Endothelial cell of umbilical vein (primary cell): ENCODE measurements around the gene EHMT1. TPM values are rescaled to one million over a fixed set of nuclear protein-coding genes. Genes with fewer than 3 reads are reported as not detected.
A peak's percentile ranks its signal among the peaks of the same experiment; 100 is the strongest.

Experiments
- BruUV-seq: library from RNA; stranded (reverse); fragments of 400-500 nt; replicated peaks from 2 replicates; lab custom pipeline; 2021; lab: Mats Ljungman, UMichigan
- CTCF ChIA-PET: fragments of 300-600, 350-600 bp; sonication (Branson Sonifier 250); formaldehyde crosslinking; loops from one replicate; lab custom pipeline; 2021; ENCODE audit warnings: antibody characterized with exemption, inconsistent platforms; lab: Charles Lee
- POLR2A ChIA-PET: fragments of 300-600, 350-600 bp; sonication (Branson Sonifier 250); formaldehyde crosslinking; loops from one replicate; lab custom pipeline; 2021; ENCODE audit warnings: antibody characterized with exemption, inconsistent platforms; lab: Charles Lee
- DNase-seq: peaks from one replicate; pipeline ENCODE4 v3.0.0-alpha.2; 2011; ENCODE audit warnings: low read depth, low spot score
- FAIRE-seq: peaks from 2 replicates; lab custom pipeline; 2011; peaks lifted over from hg19 to GRCh38; lab: Jason Lieb, UNC
- H2AFZ ChIP-seq: 2 replicates; pipeline ENCODE4 v1.6.0; 2012; ENCODE audit warnings: low read depth, low read length, control low read depth, inconsistent platforms
- H3K27ac ChIP-seq: 2 replicates; pipeline ENCODE4 v1.5.1; 2011; ENCODE audit warnings: low read depth, mild to moderate bottlenecking, control low read depth, low read length, moderate library complexity; ENCODE audit not compliant: insufficient read depth
- H3K27me3 ChIP-seq, 2 experiments: 2 replicates each; pipeline versions ENCODE4 v1.6.0 to v1.6.1; 2011; ENCODE audit warnings: low read length in 2 of 2, mixed read lengths in 1 of 2; ENCODE audit not compliant: control insufficient read depth in 2 of 2, insufficient read depth in 2 of 2
- H3K36me3 ChIP-seq, 2 experiments: 2 replicates in 1 of 2; 3 replicates in 1 of 2; pipeline ENCODE4 v1.5.1; 2011; ENCODE audit warnings: low read length in 2 of 2, mild to moderate bottlenecking in 1 of 2, moderate library complexity in 1 of 2; ENCODE audit not compliant: control insufficient read depth in 2 of 2, insufficient read depth in 2 of 2; ENCODE audit errors: extremely low read depth in 1 of 2
- H3K4me1 ChIP-seq: 3 replicates; pipeline ENCODE4 v1.5.1; 2011; ENCODE audit warnings: mild to moderate bottlenecking, low read length; ENCODE audit not compliant: control insufficient read depth, insufficient read depth; ENCODE audit errors: extremely low read depth
- H3K4me2 ChIP-seq: 2 replicates; pipeline ENCODE4 v1.6.1; 2011; ENCODE audit warnings: low read length, control low read depth, mixed read lengths; ENCODE audit not compliant: insufficient read depth
- H3K4me3 ChIP-seq, 3 experiments: fragments of 200-600 bp in 1 of 3; sonication (generic), shearing (Covaris generic) in 1 of 3; replicated peaks in 1 of 3; 2 replicates each; pipeline ENCODE4 v1.5.1; 2011 to 2016; ENCODE audit warnings: control low read depth in 3 of 3, low read length in 3 of 3, mild to moderate bottlenecking in 2 of 3, inconsistent platforms in 1 of 3, low read depth in 1 of 3, moderate library complexity in 1 of 3; ENCODE audit not compliant: insufficient read depth in 1 of 3
- H3K79me2 ChIP-seq: 2 replicates; pipeline ENCODE4 v1.6.0; 2012; ENCODE audit warnings: low read length, inconsistent platforms; ENCODE audit not compliant: control insufficient read depth, insufficient read depth
- H3K9ac ChIP-seq: replicated peaks from 2 replicates; pipeline ENCODE3; 2011; ENCODE audit warnings: low read length, control low read depth; ENCODE audit not compliant: insufficient read depth; ENCODE audit errors: extremely low read depth
- H3K9me1 ChIP-seq: replicated peaks from 3 replicates; pipeline ENCODE4 v1.6.0; 2011; ENCODE audit warnings: mild to moderate bottlenecking, low read length; ENCODE audit not compliant: control insufficient read depth, insufficient read depth; ENCODE audit errors: extremely low read depth
- H3K9me3 ChIP-seq: replicated peaks from 2 replicates; pipeline ENCODE4 v1.5.1; 2012; ENCODE audit warnings: low read length, inconsistent platforms; ENCODE audit not compliant: control insufficient read depth, insufficient read depth
- H4K20me1 ChIP-seq: replicated peaks from 2 replicates; pipeline ENCODE3; 2011; ENCODE audit warnings: mild to moderate bottlenecking, low read length; ENCODE audit not compliant: control insufficient read depth, insufficient read depth; ENCODE audit errors: extremely low read depth
- FOS ChIP-seq: IDR thresholded peaks from 2 replicates; pipeline ENCODE4 v1.6.1; 2011; ENCODE audit warnings: mild to moderate bottlenecking, low read length, moderate library complexity, borderline replicate concordance; ENCODE audit not compliant: insufficient read depth
- GATA2 ChIP-seq: IDR thresholded peaks from 2 replicates; pipeline ENCODE4 v1.7.0; 2011; ENCODE audit warnings: low read depth, mild to moderate bottlenecking, moderate library complexity, mixed read lengths, low read length; ENCODE audit not compliant: insufficient read length, insufficient read depth
- MAX ChIP-seq: IDR thresholded peaks from 2 replicates; pipeline ENCODE4 v1.6.1; 2011; ENCODE audit not compliant: insufficient read depth, insufficient read length
- POLR2AphosphoS5 ChIP-seq: IDR thresholded peaks from 2 replicates; pipeline ENCODE4 v1.6.1; 2012; ENCODE audit warnings: low read depth, mild to moderate bottlenecking, control low read depth, low read length, moderate library complexity; ENCODE audit not compliant: insufficient read depth
- dilution Hi-C: fragments of 300-500 bp; cut with MboI; formaldehyde crosslinking; loops from one replicate; pipeline ENCODE4 v1.15.0; 2019; ENCODE audit warnings: low sequenced_read_pairs; ENCODE audit not compliant: extremely low pct_ligation_motif_present
- intact Hi-C: fragments of 100-400 bp; cut with micrococcal nuclease; formaldehyde crosslinking; loops from one replicate; pipeline ENCODE4 v1.10.0; 2022
- polyA plus RNA-seq, 4 experiments: library from polyadenylated mRNA; depleted of rRNA in 3 of 4; stranded (reverse) in 3 of 4; unstranded in 1 of 4; fragments of >200 nt; gene quantifications; 2 replicates each; pipeline versions ENCODE4 v1.2.1 to v1.2.3, GENCODE V29; 2011 to 2012; ENCODE audit warnings: missing spikeins in 1 of 4
- total RNA-seq: library from RNA; stranded (reverse); gene quantifications from 2 replicates; pipeline ENCODE4 v1.2.3, GENCODE V29; 2021

Gene EHMT1
- total and polyA plus RNA-seq, 2 donors (not counting 3 experiments of a cell fraction or from before 2014, with no cell fraction given), result 48.2 to 104 TPM

DNA sequence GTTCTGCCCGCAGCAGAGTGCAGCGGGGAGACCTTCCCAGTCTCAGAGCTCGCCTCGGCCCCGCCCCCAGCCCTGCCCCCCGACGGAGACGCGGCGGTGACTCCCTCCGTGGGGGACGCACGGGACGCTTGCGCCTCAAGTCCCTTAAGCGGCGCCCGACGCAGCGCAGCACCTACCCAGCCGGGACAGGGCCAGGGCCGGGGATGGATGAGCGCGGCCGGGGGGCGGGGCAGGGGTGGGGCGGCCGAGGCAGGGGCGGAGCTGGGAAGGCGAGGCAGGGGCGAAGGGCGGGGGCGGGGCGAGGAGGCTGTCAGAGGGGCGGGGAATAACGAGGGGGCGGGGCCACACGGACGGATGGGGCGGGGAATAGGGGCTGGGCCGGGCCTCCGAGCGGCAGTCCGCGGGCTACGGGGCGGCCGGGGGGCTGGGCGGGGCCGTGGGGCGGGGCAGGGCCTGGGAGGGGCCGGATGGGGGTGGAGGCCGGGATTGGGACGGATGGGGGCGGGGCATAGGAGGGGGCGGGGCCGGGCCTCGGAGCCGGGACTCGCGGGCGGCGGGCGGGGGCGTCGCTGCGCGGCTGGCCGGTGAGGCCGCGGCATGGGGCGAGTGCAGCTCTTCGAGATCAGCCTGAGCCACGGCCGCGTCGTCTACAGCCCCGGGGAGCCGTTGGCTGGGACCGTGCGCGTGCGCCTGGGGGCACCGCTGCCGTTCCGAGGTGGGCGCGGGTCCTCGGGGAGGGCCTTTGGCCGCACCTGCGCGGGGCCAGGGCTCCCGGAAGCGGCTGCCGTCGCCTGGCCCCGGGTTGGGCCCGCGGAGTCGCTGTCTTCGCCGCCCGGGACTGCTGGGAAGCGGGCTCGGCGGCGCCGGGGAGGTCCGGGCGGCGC lies 13.4 kb upstream of the EHMT1 start, which contains the start of gene ARRDC1:
Gene ARRDC1 (plus strand): TSS at position 566 of the 884 bp plus-strand sequence. CDS start 32 bp downstream, at position 598.
- DNase-seq, result peak; percentile 84
- BruUV-seq, result no TSS peak
- Histone ChIP-seq H3K4me3 (peak within 1 kb of the TSS; percentile 34 to 89 (median 62)), H3K79me2 (no peaks in the 10 kb centered on the region), H4K20me1 (no peaks in the 10 kb centered on the region), H3K27me3 (no peaks in the 10 kb centered on the region), H3K9ac (peak within 1 kb of the TSS; percentile 66), H3K27ac (peak within 1 kb of the TSS; percentile 48), H3K36me3 (no peaks in the 10 kb centered on the region), H3K9me1 (no peaks in the 10 kb centered on the region), H2AFZ (peak within 1 kb of the TSS; percentile 94), H3K4me1 (peaks cover 5% of the 10 kb centered on the region), H3K9me3 (no peaks in the 10 kb centered on the region), H3K4me2 (peak within 1 kb of the TSS; percentile 68)
- peak; percentile 86 for FAIRE-seq
- intact Hi-C loops (loop anchor here (1.0 kb wide), 3 partner anchors 13 to 26 kb away; partner anchors contain the start of gene ZMYND19), dilution Hi-C loops (no loop called here)
- ChIA-PET CTCF (interaction anchor here (0.6 to 1.2 kb wide), 5 partner anchors 9 to 89 kb away, joined by 3 to 4 read pairs (median 4); partner anchors contain the start of genes EHMT1 and ZMYND19), POLR2A (interaction anchor here (0.6 kb wide), 1 partner anchor 29 kb away, joined by 3 read pairs; no protein-coding TSS in a partner anchor)
- no peak for TF ChIP-seq MAX
- TF ChIP-seq FOS, result no peak
- TF ChIP-seq GATA2, result no peak
- peak; percentile 42 for TF ChIP-seq POLR2AphosphoS5
